Panc1 (cell line): ENCODE measurements around the gene GATA5. TPM values are rescaled to one million over a fixed set of nuclear protein-coding genes. Genes with fewer than 3 reads are reported as not detected.

Experiments
- ATAC-seq: fragments of 200-7000 bp; cut with Tn5 transposase; 2 replicates; pipeline ENCODE4 v1.9.1; 2020; ENCODE audit warnings: mild to moderate bottlenecking, moderate library complexity
- BruUV-seq: library from RNA; stranded (reverse); fragments of 400-500 nt; replicated peaks from 2 replicates; lab custom pipeline; 2021; lab: Mats Ljungman, UMichigan
- CTCF ChIA-PET: fragments of 300-600 bp; sonication (Branson Sonifier 250); formaldehyde crosslinking; loops from one replicate; lab custom pipeline; 2022; ENCODE audit warnings: antibody characterized with exemption; lab: Charles Lee
- POLR2A ChIA-PET: fragments of 300-600 bp; sonication (Branson Sonifier 250); formaldehyde crosslinking; loops from one replicate; lab custom pipeline; 2022; ENCODE audit warnings: antibody characterized with exemption; lab: Charles Lee
- DNase-seq: peaks from one replicate; pipeline ENCODE4 v3.0.0-alpha.2; 2010; ENCODE audit warnings: low read depth, low spot score
- H3K27ac ChIP-seq: 2 replicates; pipeline ENCODE4 v1.5.1; 2011; ENCODE audit warnings: mild to moderate bottlenecking, low read length, inconsistent platforms
- H3K27me3 ChIP-seq: fragments of 200-500 bp; sonication (Bioruptor generic); 2 replicates; pipeline ENCODE4 v1.6.0; 2014; ENCODE audit warnings: low read length, inconsistent platforms; ENCODE audit not compliant: control insufficient read depth, insufficient read depth
- H3K36me3 ChIP-seq: fragments of 200-500 bp; sonication (Bioruptor generic); 2 replicates; pipeline ENCODE4 v1.5.1; 2014; ENCODE audit warnings: inconsistent platforms, mild to moderate bottlenecking, low read length, moderate library complexity; ENCODE audit not compliant: control insufficient read depth, insufficient read depth
- H3K4me1 ChIP-seq: 2 replicates; pipeline ENCODE4 v1.5.1; 2011; ENCODE audit warnings: inconsistent platforms, mild to moderate bottlenecking, low read length, moderate library complexity; ENCODE audit not compliant: control insufficient read depth, insufficient read depth
- H3K4me3 ChIP-seq, 2 experiments: 2 replicates each; pipeline ENCODE4 v1.5.1; 2011 to 2012; ENCODE audit warnings: low read depth in 2 of 2, low read length in 2 of 2, mild to moderate bottlenecking in 2 of 2, inconsistent platforms in 1 of 2, moderate library complexity in 1 of 2
- H3K9me3 ChIP-seq: fragments of 200-500 bp; sonication (Bioruptor generic); 2 replicates; pipeline ENCODE4 v1.5.1; 2014; ENCODE audit warnings: low read depth, mild to moderate bottlenecking, inconsistent platforms, low read length, moderate library complexity; ENCODE audit not compliant: control insufficient read depth, insufficient read depth
- POLR2AphosphoS5 ChIP-seq: IDR thresholded peaks from 2 replicates; pipeline ENCODE4 v1.6.1; 2012; ENCODE audit warnings: mild to moderate bottlenecking, low read depth, low read length, moderate library complexity
- REST ChIP-seq, 2 experiments: IDR thresholded peaks; 2 replicates each; pipeline ENCODE4 v1.6.1; 2011 to 2012; ENCODE audit warnings: low read depth in 2 of 2, control low read depth in 1 of 2, low read length in 1 of 2, mild to moderate bottlenecking in 1 of 2, moderate library complexity in 1 of 2; ENCODE audit not compliant: insufficient read depth in 1 of 2
- SIN3A ChIP-seq: IDR thresholded peaks from 2 replicates; pipeline ENCODE4 v1.6.1; 2012; ENCODE audit warnings: low read depth, mild to moderate bottlenecking, low read length, moderate library complexity, borderline replicate concordance; ENCODE audit not compliant: insufficient read depth
- TCF7L2 ChIP-seq: IDR thresholded peaks from 2 replicates; pipeline ENCODE4 v1.6.1; 2011; ENCODE audit warnings: mild to moderate bottlenecking, low read depth, low read length, inconsistent platforms
- in situ Hi-C: cut with HindIII; loops from 2 replicates; pipeline ENCODE4 v1.10.0; 2016; ENCODE audit warnings: low sequenced_read_pairs, low pct_unique_long_range_greater_than_20kb
- intact Hi-C: fragments of 100-400 bp; cut with micrococcal nuclease; formaldehyde crosslinking; loops from one replicate; pipeline ENCODE4 v1.10.0; 2022; ENCODE audit not compliant: unreplicated experiment
- total RNA-seq: library from RNA; stranded (reverse); gene quantifications from one replicate; pipeline ENCODE4 v1.2.1, GENCODE V29; 2021; ENCODE audit not compliant: unreplicated experiment
- TF ChIP-seq, protein P1 (sequence below): fragments of 450-650 bp; IDR thresholded peaks from 2 replicates; pipeline ENCODE4 v1.5.1; 2017; ENCODE audit warnings: mild to moderate bottlenecking

GATA5 gene
- total RNA-seq, 1 experiment from 2014 or later = 53.2 TPM

- ATAC-seq (no peak), DNase-seq (no peak)
- no peak overlapping the region for H3K27ac ChIP-seq
- POLR2A ChIA-PET = no interaction called here
- no peaks in the 10 kb centered on the region for H3K36me3 ChIP-seq
- intact Hi-C loops (loop anchor here (5.0 kb wide), 1 partner anchor 113 kb away; no protein-coding TSS in a partner anchor), in situ Hi-C loops (no loop called here)
- no peak for TF ChIP-seq SIN3A
- no peak for TF ChIP-seq POLR2AphosphoS5
- TF ChIP-seq, protein P1, sequence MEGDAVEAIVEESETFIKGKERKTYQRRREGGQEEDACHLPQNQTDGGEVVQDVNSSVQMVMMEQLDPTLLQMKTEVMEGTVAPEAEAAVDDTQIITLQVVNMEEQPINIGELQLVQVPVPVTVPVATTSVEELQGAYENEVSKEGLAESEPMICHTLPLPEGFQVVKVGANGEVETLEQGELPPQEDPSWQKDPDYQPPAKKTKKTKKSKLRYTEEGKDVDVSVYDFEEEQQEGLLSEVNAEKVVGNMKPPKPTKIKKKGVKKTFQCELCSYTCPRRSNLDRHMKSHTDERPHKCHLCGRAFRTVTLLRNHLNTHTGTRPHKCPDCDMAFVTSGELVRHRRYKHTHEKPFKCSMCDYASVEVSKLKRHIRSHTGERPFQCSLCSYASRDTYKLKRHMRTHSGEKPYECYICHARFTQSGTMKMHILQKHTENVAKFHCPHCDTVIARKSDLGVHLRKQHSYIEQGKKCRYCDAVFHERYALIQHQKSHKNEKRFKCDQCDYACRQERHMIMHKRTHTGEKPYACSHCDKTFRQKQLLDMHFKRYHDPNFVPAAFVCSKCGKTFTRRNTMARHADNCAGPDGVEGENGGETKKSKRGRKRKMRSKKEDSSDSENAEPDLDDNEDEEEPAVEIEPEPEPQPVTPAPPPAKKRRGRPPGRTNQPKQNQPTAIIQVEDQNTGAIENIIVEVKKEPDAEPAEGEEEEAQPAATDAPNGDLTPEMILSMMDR = no peak
- no peak for TF ChIP-seq TCF7L2
- no peak for TF ChIP-seq REST (IDR thresholded peaks at IDR 0.05; ENCODE audit: insufficient read depth in 1 of 2, low read depth in 2 of 2, low read length in 1 of 2)
- no peaks in the 10 kb centered on the region for H3K9me3 ChIP-seq
- no peaks in the 10 kb centered on the region for H3K27me3 ChIP-seq
- H3K4me3 ChIP-seq = no peak overlapping the region
- peaks cover 18% of the 10 kb centered on the region for H3K4me1 ChIP-seq
- CTCF ChIA-PET = no interaction called here
- BruUV-seq = no TSS peak
Observed at GRCh38 chr20:62504323-62504722, 28.5 kb upstream of the GATA5 start.

GRCh38 chr20:62503401-62504178, 27.8 kb upstream of the GATA5 start:
- CTCF ChIA-PET = no interaction called here
- intact Hi-C loops = loop anchor here (5.0 kb wide), 1 partner anchor 114 kb away; no protein-coding TSS in a partner anchor

More at GRCh38 chr20:62503401-62504178, 27.8 kb upstream of the GATA5 start:
- Histone ChIP-seq H3K27me3 (no peaks in the 10 kb centered on the region), H3K4me1 (peaks cover 20% of the 10 kb centered on the region), H3K36me3 (no peaks in the 10 kb centered on the region), H3K9me3 (no peaks in the 10 kb centered on the region), H3K4me3 (no peak overlapping the region), H3K27ac (peak overlapping the region; percentile 48; the same call in 1 of the 2 replicates)
- TF ChIP-seq TCF7L2 (no peak), SIN3A (no peak), POLR2AphosphoS5 (no peak), REST (IDR thresholded peaks at IDR 0.05; ENCODE audit: insufficient read depth in 1 of 2, low read depth in 2 of 2, low read length in 1 of 2) (no peak)
- TF ChIP-seq, protein P1 = no peak
- BruUV-seq = no TSS peak
- POLR2A ChIA-PET = no interaction called here
- in situ Hi-C loops = no loop called here
- DNase-seq (no peak), ATAC-seq (no peak)
